Activated naive CD8-positive, alpha-beta T cell treated with anti-CD3 and anti-CD28 coated beads, Interleukin-2, amount 50 U/mL, for 24 hours (primary cell): ENCODE measurements around the gene MAP1LC3B2.

Experiments used
- ATAC-seq: fragments of 150-1000 bp; cut with Tn5 transposase; one replicate; pipeline ENCODE4 v1.10.0; 2021
- DNase-seq: peaks from one replicate; pipeline ENCODE4 v3.0.0; 2021
- H3K27ac Mint-ChIP-seq: one replicate; pipeline ENCODE4 v1.8.0; 2021; ENCODE audit warnings: mild to moderate bottlenecking, mixed read lengths
- H3K27me3 Mint-ChIP-seq: one replicate; pipeline ENCODE4 v1.8.0; 2021; ENCODE audit warnings: mixed read lengths
- H3K36me3 Mint-ChIP-seq: one replicate; pipeline ENCODE4 v1.8.0; 2021; ENCODE audit warnings: low read depth, mixed read lengths
- H3K4me1 Mint-ChIP-seq: one replicate; pipeline ENCODE4 v1.8.0; 2021; ENCODE audit warnings: mixed read lengths
- H3K4me3 Mint-ChIP-seq: one replicate; pipeline ENCODE4 v1.8.0; 2021; ENCODE audit warnings: mild to moderate bottlenecking, moderate library complexity, mixed read lengths
- H3K9me3 Mint-ChIP-seq: one replicate; pipeline ENCODE4 v1.8.0; 2021; ENCODE audit warnings: mixed read lengths

MAP1LC3B2 gene

GRCh38 chr12:116601933-116602810 lies 43.0 kb downstream of the MAP1LC3B2 start:
- no peak overlapping the region for H3K4me3 Mint-ChIP-seq
- peaks cover 13% of the 10 kb centered on the region for H3K4me1 Mint-ChIP-seq
- H3K9me3 Mint-ChIP-seq: no peaks in the 10 kb centered on the region
- DNase-seq: no peak
- H3K36me3 Mint-ChIP-seq: no peaks in the 10 kb centered on the region
- ATAC-seq: no peak
- no peaks in the 10 kb centered on the region for H3K27me3 Mint-ChIP-seq
- H3K27ac Mint-ChIP-seq: no peak overlapping the region

- ATAC-seq: no peak
- peaks cover 13% of the 10 kb centered on the region for H3K4me1 Mint-ChIP-seq
- no peak for DNase-seq
- no peaks in the 10 kb centered on the region for H3K9me3 Mint-ChIP-seq
- H3K27me3 Mint-ChIP-seq: no peaks in the 10 kb centered on the region
- no peak overlapping the region for H3K27ac Mint-ChIP-seq
- H3K36me3 Mint-ChIP-seq: no peaks in the 10 kb centered on the region
- H3K4me3 Mint-ChIP-seq: no peak overlapping the region
Observed at GRCh38 chr12:116603546-116604177, 44.5 kb downstream of the MAP1LC3B2 start.

GRCh38 chr12:116604178-116604895 lies 45.2 kb downstream of the MAP1LC3B2 start:
- Mint-ChIP-seq H3K27me3 (no peaks in the 10 kb centered on the region), H3K27ac (no peak overlapping the region), H3K9me3 (no peaks in the 10 kb centered on the region), H3K4me1 (peaks cover 13% of the 10 kb centered on the region), H3K36me3 (no peaks in the 10 kb centered on the region), H3K4me3 (no peak overlapping the region)
- ATAC-seq (no peak), DNase-seq (no peak)

- Mint-ChIP-seq H3K36me3 (no peaks in the 10 kb centered on the region), H3K27me3 (no peaks in the 10 kb centered on the region), H3K4me3 (no peak overlapping the region), H3K4me1 (peaks cover 11% of the 10 kb centered on the region), H3K9me3 (no peaks in the 10 kb centered on the region), H3K27ac (no peak overlapping the region)
- DNase-seq: no peak
- ATAC-seq: no peak
Observed at GRCh38 chr12:116604951-116605641, 45.9 kb downstream of the MAP1LC3B2 start.

GRCh38 chr12:116606397-116606796 lies 47.2 kb downstream of the MAP1LC3B2 start:
- Mint-ChIP-seq H3K4me1 (peaks cover 6% of the 10 kb centered on the region), H3K9me3 (no peaks in the 10 kb centered on the region), H3K27me3 (no peaks in the 10 kb centered on the region), H3K4me3 (no peak overlapping the region), H3K27ac (no peak overlapping the region), H3K36me3 (no peaks in the 10 kb centered on the region)
- ATAC-seq: no peak
- DNase-seq: no peak

- H3K27ac Mint-ChIP-seq: no peak overlapping the region
- no peak overlapping the region for H3K4me3 Mint-ChIP-seq
- no peaks in the 10 kb centered on the region for H3K36me3 Mint-ChIP-seq
- DNase-seq (no peak), ATAC-seq (no peak)
- H3K27me3 Mint-ChIP-seq: no peaks in the 10 kb centered on the region
- no peaks in the 10 kb centered on the region for H3K9me3 Mint-ChIP-seq
- peaks cover 1% of the 10 kb centered on the region for H3K4me1 Mint-ChIP-seq
Observed at GRCh38 chr12:116607039-116607438, 47.9 kb downstream of the MAP1LC3B2 start.

- Mint-ChIP-seq H3K4me3 (no peak overlapping the region), H3K4me1 (no peaks in the 10 kb centered on the region), H3K36me3 (no peaks in the 10 kb centered on the region), H3K27ac (no peak overlapping the region), H3K27me3 (no peaks in the 10 kb centered on the region), H3K9me3 (no peaks in the 10 kb centered on the region)
- DNase-seq: peak; percentile 34
- ATAC-seq: no peak
Observed at GRCh38 chr12:116609319-116610114, 50.3 kb downstream of the MAP1LC3B2 start.

- ATAC-seq (peak; percentile 40), DNase-seq (no peak)
- H3K4me3 Mint-ChIP-seq: no peak overlapping the region
- no peaks in the 10 kb centered on the region for H3K4me1 Mint-ChIP-seq
- no peaks in the 10 kb centered on the region for H3K36me3 Mint-ChIP-seq
- H3K27me3 Mint-ChIP-seq: no peaks in the 10 kb centered on the region
- H3K9me3 Mint-ChIP-seq: no peaks in the 10 kb centered on the region
- H3K27ac Mint-ChIP-seq: no peak overlapping the region
Observed at GRCh38 chr12:116610971-116611541, 51.9 kb downstream of the MAP1LC3B2 start.

GRCh38 chr12:116612436-116612835 lies 53.3 kb downstream of the MAP1LC3B2 start:
- Mint-ChIP-seq H3K36me3 (no peaks in the 10 kb centered on the region), H3K4me1 (no peaks in the 10 kb centered on the region), H3K9me3 (no peaks in the 10 kb centered on the region), H3K4me3 (no peak overlapping the region), H3K27me3 (no peaks in the 10 kb centered on the region), H3K27ac (no peak overlapping the region)
- DNase-seq (no peak), ATAC-seq (no peak)

- no peaks in the 10 kb centered on the region for H3K4me1 Mint-ChIP-seq
- H3K4me3 Mint-ChIP-seq: no peak overlapping the region
- ATAC-seq: no peak
Observed at GRCh38 chr12:116613256-116613655, 54.1 kb downstream of the MAP1LC3B2 start.

GRCh38 chr12:116614194-116614915 lies 55.2 kb downstream of the MAP1LC3B2 start:
- ATAC-seq (no peak), DNase-seq (no peak)
- Mint-ChIP-seq H3K4me1 (no peaks in the 10 kb centered on the region), H3K4me3 (no peak overlapping the region), H3K9me3 (no peaks in the 10 kb centered on the region), H3K27me3 (no peaks in the 10 kb centered on the region), H3K36me3 (no peaks in the 10 kb centered on the region), H3K27ac (no peak overlapping the region)

More at GRCh38 chr12:116613256-116613655, 54.1 kb downstream of the MAP1LC3B2 start:
- Mint-ChIP-seq H3K27me3 (no peaks in the 10 kb centered on the region), H3K27ac (no peak overlapping the region), H3K36me3 (no peaks in the 10 kb centered on the region), H3K9me3 (no peaks in the 10 kb centered on the region)
- no peak for DNase-seq

GRCh38 chr12:116615141-116615861 lies 56.1 kb downstream of the MAP1LC3B2 start:
- H3K4me1 Mint-ChIP-seq: no peaks in the 10 kb centered on the region
- no peaks in the 10 kb centered on the region for H3K27me3 Mint-ChIP-seq
- no peaks in the 10 kb centered on the region for H3K9me3 Mint-ChIP-seq
- H3K36me3 Mint-ChIP-seq: no peaks in the 10 kb centered on the region
- no peak for ATAC-seq
- no peak for DNase-seq
- no peak overlapping the region for H3K4me3 Mint-ChIP-seq
- H3K27ac Mint-ChIP-seq: no peak overlapping the region
